Fibroblast of upper back skin (primary cell): ENCODE measurements around the gene IRS2.

Source experiments
- DNase-seq: peaks from one replicate; pipeline ENCODE4 v3.0.0-alpha.2; 2013

Gene IRS2

DNA sequence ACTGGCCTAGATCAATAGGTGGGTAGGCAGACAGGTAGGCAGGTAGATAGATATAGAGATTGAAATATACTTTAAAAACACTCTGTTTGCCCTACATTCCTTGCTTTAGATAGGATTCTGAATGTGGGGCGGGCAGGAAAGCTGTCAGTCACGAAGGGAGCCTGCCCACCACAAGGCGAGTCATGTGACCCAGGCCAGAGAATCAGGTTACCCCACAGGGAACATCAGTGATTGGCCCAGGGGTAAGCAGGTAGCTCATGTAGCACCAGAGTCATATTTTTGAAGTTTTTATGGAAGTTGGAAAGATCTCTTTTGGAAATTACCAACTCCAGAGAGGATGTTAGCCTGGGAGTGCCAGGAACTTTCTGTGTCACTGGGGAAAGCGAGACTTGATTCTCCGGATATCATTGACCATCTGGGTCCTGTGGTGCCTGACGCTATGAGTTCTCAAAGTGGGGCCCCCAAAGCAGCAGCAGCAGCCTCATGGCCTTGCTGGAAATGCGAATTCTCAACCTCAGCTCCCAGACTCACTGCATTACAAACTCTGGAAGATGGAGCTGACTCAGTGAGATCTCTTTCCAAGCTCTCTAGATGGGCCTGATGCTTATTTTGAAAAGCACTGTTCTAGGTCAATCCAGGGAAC, 60.3 kb downstream of the IRS2 start:
- DNase-seq, result no peak

GRCh38 chr13:109725297-109725696, 61.1 kb downstream of the IRS2 start:
- no peak for DNase-seq

DNA sequence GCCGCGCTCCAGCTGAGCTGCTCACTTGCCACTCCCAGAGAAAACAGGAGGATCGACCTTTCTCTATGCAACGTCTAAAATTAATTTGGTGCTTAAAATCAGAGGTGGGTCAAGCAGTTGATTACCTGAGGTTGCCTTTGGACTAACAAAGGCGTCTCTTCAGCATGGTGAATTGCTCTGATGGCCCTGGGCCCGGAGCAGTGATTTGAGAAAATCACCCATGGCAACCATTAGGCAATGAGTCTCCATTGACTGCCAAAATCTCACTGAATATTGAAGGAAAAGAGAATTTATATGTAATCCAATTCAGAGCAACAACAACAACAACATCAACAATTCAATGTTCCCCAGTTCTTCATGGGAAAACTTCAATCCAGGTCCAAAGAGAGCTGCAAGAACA, 61.8 kb downstream of the IRS2 start:
- DNase-seq, result no peak

- DNase-seq, result no peak
Observed at GRCh38 chr13:109723046-109723445, 63.3 kb downstream of the IRS2 start.

DNA sequence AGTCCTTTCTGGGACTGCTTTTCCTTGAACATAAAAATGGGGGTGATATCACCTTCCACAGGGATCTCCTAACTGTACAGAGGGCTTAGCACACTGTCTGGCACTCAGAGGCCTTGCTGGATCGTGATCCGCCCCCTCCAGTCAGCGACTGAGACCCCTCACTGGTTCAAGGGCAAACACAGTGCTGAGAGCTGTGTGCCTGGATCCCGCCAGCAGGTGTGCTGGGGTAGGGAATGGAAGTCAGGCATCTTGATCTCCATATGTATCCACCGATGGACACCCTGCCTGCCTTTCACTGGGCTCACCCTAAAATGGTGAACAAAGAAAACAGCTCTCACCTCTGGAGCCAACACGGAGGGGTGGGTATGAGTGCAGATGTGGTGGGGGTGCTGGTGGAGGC, 64.3 kb downstream of the IRS2 start:
- no peak for DNase-seq

DNA sequence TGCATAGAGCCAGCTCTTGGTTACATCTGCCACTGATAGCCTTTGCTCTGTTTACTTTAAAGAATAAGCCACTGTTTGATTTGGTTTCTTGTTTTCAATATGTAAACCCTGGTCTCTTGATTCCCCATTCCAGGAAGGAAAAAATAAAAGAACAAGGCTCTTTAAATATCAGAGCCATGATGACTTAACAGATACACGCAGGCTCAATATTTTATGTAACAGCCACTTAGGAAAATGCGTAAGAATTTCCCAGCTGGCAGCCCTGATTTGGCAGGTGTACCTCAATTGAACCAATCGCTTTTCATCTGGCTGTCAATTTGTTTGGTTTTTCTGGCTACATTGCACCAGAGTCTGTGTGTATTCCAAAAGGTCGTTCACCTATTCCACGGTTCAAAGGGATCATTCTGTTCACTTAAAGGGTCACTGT, 65.6 kb downstream of the IRS2 start:
- DNase-seq, result no peak

- DNase-seq, result peak; percentile 38
Observed at GRCh38 chr13:109719962-109720646, 66.3 kb downstream of the IRS2 start.

- no peak for DNase-seq
Observed at GRCh38 chr13:109718726-109719125, 67.7 kb downstream of the IRS2 start.

GRCh38 chr13:109717686-109718085, 68.7 kb downstream of the IRS2 start:
- DNase-seq, result no peak

GRCh38 chr13:109715902-109716301, 70.5 kb downstream of the IRS2 start:
- DNase-seq, result peak; percentile 32

GRCh38 chr13:109713681-109714080, 72.7 kb downstream of the IRS2 start:
- no peak for DNase-seq

GRCh38 chr13:109712124-109712722, 74.2 kb downstream of the IRS2 start:
- no peak for DNase-seq

DNA sequence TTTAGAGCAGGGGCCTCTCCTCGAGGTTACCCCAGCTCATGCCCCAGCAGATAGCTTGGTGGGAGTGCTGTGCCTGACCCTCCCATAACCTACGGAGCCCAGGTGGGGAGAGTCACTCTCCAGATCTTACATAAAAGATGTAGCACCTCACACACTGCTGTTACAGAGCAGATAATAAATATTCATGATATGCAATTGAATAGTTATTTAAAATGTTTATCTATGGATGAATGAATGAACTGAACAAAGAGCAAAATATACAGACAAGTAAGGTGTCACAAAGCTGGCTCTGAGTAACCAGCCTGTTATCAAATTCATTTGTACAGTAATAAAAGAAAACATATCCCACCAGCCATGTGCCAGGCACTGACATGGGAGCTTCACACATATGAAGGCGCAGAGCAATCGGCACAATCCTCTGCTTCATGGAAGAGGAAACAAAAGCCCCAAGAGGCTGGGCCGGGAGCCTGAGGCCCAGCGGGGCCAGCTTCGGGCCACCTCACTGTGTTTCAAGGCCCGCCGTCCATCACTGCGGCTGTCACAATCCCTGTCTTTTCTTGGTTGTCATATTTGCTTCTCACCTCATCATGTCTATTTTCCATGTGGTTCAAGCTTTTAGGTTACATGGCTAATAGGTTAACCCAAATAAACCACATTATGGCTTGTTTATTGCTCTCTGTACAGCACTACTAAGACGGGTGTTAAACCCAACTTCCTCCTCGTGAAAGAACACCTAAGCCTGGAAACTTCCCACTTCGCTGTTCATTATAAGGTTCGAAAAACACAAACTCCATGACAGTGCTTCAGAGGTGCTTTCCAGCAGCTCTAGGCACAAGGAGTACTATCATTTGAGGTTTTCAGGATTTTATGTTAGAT, 78.4 kb downstream of the IRS2 start:
- no peak for DNase-seq

DNA sequence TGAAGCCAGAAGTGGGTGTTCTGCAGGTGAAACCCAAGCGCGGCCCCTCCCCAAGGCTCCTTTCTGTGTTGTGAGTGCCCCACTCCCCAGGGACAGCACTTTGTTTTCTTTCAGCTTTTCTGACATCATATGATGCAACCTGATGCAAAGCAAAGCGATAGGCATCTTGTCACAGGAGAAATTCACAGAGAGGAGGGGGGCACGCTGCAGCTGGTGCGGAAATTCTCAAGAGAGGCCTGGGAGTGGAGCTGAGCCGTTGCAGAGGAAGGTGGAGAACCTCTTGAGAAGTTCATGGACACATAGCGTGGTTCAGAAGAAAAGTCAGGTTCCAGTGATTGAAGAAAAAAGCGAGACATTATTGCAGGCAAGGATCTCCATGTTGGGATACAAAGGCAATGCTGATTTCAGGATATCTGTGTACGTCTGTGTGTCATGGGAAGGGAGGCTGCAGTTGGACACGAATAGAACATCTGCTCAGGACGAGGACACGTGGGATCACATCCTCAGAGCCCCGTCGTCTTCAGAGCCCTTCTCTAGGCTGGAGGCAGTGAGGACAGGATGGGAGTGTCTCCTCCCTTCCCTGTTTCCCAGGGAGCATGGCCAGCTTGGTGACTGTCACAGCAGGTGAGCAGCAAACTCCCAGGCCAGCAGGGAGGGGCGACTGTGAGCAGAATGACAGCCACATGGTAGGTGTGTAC, 79.2 kb downstream of the IRS2 start:
- DNase-seq, result no peak

DNA sequence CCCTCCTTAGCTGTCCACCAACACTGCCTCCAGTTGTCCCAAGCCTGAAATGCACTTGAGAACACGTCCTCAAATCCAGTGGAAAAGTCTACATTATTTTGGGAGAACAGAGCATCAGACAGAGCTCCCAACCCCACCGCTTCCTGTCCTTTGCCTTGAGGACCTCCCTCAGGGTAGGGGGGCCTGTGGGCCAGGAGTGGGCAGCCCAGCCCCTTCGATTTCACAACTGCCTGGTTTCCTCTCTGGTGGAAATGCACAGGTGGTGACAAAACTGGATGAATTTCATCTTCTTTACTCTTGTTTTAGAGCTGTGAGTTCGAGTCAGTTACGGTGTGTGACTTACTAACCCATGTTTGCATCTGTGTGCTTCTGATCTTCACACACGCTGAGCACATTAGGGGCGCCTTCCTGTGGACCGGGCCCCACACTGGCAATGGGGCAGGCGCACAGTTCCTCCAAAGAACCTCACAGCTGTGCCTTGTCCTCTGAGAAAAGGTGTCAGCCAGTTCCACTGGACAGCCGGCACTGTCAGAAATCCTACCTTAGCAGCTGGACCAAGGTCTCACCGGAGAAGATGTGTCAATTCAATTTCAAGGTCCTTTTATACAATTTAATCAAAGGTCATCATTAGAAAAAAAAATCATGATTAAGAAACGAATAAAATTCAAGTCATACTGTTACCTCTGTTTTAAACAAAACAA, 80.2 kb downstream of the IRS2 start:
- DNase-seq, result no peak

DNA sequence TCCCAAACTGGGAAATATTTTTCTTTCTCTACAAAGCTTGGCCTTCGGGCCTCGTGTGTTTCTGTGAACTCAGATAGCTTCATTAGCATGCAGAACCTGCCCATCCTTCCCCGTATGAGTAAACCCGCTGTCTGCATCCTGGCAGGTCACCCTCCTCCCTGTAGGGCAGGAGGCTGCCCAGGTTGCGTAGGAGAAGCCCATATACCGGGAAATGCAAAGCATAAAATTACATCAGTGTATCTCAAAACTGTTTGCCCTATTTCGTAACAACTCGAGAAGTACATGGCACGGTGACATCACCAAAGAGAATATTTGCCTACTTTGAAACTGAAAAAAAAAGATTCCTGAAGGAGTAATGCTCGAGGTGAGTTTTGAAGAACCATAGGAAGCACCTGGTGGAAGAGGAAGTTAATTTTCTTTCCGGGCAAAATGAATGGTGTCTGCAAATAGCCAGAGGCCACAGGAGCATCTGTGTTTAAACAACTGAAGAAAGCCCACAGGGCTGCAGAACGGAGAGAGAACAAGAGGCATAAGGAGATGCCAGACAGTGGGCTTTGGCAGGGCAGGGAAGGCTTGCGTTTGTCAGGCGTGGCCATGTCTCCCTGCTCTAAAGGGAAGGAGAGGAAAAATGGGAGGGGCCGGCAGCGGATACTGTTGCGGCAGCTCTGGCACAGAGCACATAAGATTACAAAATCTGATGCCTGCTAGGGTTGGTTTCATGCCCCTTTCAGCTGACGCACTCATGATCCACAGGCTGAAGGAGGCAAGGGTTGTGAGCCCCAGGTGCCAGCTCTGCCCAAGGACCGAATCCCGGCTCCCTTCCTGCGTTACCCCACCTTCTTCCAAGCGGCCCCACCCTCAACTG, 81.4 kb downstream of the IRS2 start:
- DNase-seq, result no peak

DNA sequence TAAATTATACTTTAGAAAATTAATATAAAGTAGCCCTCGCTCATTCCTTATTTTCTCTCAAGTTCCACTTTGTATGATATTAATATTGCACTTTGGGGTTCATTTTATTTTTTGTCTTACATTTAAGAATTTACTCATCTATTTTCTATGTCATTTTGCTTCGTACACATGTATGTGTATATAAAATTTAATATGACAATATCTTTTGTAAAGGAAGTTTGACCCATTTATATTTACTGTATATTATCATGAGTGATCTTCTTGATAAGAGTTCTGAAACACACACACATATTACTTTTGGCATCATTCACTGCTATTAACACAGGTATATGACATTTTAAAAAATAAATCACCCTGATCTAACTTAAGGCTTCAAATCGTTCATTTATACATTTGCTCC, 83.1 kb downstream of the IRS2 start:
- DNase-seq, result no peak
